GM12801 (cell line): ENCODE results near the gene RELN.

ENCODE experiments used
- CTCF ChIP-seq: IDR thresholded peaks from one replicate; pipeline ENCODE4 v1.5.1; 2011; ENCODE audit warnings: control low read depth; ENCODE audit not compliant: insufficient read length; ENCODE audit errors: extremely low read depth

The RELN gene

GRCh38 chr7:103637726-103638125, 351.7 kb downstream of the RELN start:
- TF ChIP-seq CTCF, result no peak

GRCh38 chr7:103637094-103637493, 352.4 kb downstream of the RELN start:
- no peak for TF ChIP-seq CTCF

- no peak for TF ChIP-seq CTCF
Measured at GRCh38 chr7:103636153-103636552, 353.3 kb downstream of the RELN start.

- TF ChIP-seq CTCF, result no peak
Measured at GRCh38 chr7:103632972-103633371, 356.5 kb downstream of the RELN start.

- no peak for TF ChIP-seq CTCF
Measured at GRCh38 chr7:103632005-103632639, 357.3 kb downstream of the RELN start.

GRCh38 chr7:103630318-103630717, 359.1 kb downstream of the RELN start:
- TF ChIP-seq CTCF, result no peak

GRCh38 chr7:103628742-103629141, 360.7 kb downstream of the RELN start:
- TF ChIP-seq CTCF, result no peak
